H7 (cell line): ENCODE measurements around the gene PAN3. TPM values are rescaled to one million over a fixed set of nuclear protein-coding genes. Genes with fewer than 3 reads are reported as not detected.
A peak's percentile ranks its signal among the peaks of the same experiment; 100 is the strongest.

Experiments
- DNase-seq: peaks from one replicate; pipeline ENCODE4 v3.0.0; 2012
- H3K27me3 ChIP-seq: 2 replicates; pipeline ENCODE4 v1.6.0; 2011; ENCODE audit warnings: mild to moderate bottlenecking, low read length; ENCODE audit not compliant: control insufficient read depth, insufficient read depth
- H3K36me3 ChIP-seq: replicated peaks from 2 replicates; pipeline ENCODE4 v1.5.1; 2011; ENCODE audit warnings: low read length; ENCODE audit not compliant: control insufficient read depth, insufficient read depth
- H3K4me3 ChIP-seq: 2 replicates; pipeline ENCODE4 v1.5.1; 2011; ENCODE audit warnings: low read depth, mild to moderate bottlenecking, control low read depth, low read length, moderate library complexity; ENCODE audit not compliant: insufficient read depth
- total RNA-seq: library from RNA; depleted of rRNA; stranded (reverse); fragments of >200 nt; shearing (Covaris generic); gene quantifications from 2 replicates; pipeline ENCODE4 v1.2.3, GENCODE V29; 2014

PAN3 gene
- total RNA-seq, 1 experiment from 2014 or later: 15.8 TPM

- DNase-seq: no peak
- no peak overlapping the region for H3K4me3 ChIP-seq
- no peaks in the 10 kb centered on the region for H3K27me3 ChIP-seq
- H3K36me3 ChIP-seq: no peaks in the 10 kb centered on the region
These were observed 20.7 kb downstream of the PAN3 start for GRCh38 chr13:28159057-28159456.

- H3K4me3 ChIP-seq: no peak overlapping the region
- H3K36me3 ChIP-seq: no peaks in the 10 kb centered on the region
- no peaks in the 10 kb centered on the region for H3K27me3 ChIP-seq
- peak; percentile 53 for DNase-seq
These were observed 23.0 kb downstream of the PAN3 start for GRCh38 chr13:28161370-28161769.

- no peaks in the 10 kb centered on the region for H3K27me3 ChIP-seq
- H3K36me3 ChIP-seq: no peaks in the 10 kb centered on the region
- no peak overlapping the region for H3K4me3 ChIP-seq
- DNase-seq: no peak
These were observed 25.2 kb downstream of the PAN3 start for GRCh38 chr13:28163587-28163986.

- Histone ChIP-seq H3K27me3 (no peaks in the 10 kb centered on the region), H3K4me3 (no peak overlapping the region), H3K36me3 (no peaks in the 10 kb centered on the region)
- no peak for DNase-seq
These were observed 27.9 kb downstream of the PAN3 start for GRCh38 chr13:28166257-28166656.

GRCh38 chr13:28171266-28171665, 32.9 kb downstream of the PAN3 start:
- Histone ChIP-seq H3K4me3 (no peak overlapping the region), H3K36me3 (no peaks in the 10 kb centered on the region), H3K27me3 (no peaks in the 10 kb centered on the region)
- DNase-seq: no peak

- H3K36me3 ChIP-seq: no peaks in the 10 kb centered on the region; the same call in 1 of the 2 replicates
These were observed 34.6 kb downstream of the PAN3 start for GRCh38 chr13:28172947-28173346.

GRCh38 chr13:28173793-28174192, 35.4 kb downstream of the PAN3 start:
- no peaks in the 10 kb centered on the region for H3K27me3 ChIP-seq
- no peak overlapping the region for H3K4me3 ChIP-seq
- H3K36me3 ChIP-seq: no peaks in the 10 kb centered on the region; the same call in 1 of the 2 replicates
- DNase-seq: no peak

More at GRCh38 chr13:28172947-28173346, 34.6 kb downstream of the PAN3 start:
- no peak for DNase-seq
- no peaks in the 10 kb centered on the region for H3K27me3 ChIP-seq
- H3K4me3 ChIP-seq: no peak overlapping the region

- H3K4me3 ChIP-seq: no peak overlapping the region
- H3K36me3 ChIP-seq: no peaks in the 10 kb centered on the region; the same call in 1 of the 2 replicates
- no peaks in the 10 kb centered on the region for H3K27me3 ChIP-seq
- no peak for DNase-seq
These were observed 39.0 kb downstream of the PAN3 start for GRCh38 chr13:28177327-28177726.

- no peaks in the 10 kb centered on the region for H3K27me3 ChIP-seq
- no peak overlapping the region for H3K4me3 ChIP-seq
- DNase-seq: no peak
- no peaks in the 10 kb centered on the region; the same call in 1 of the 2 replicates for H3K36me3 ChIP-seq
These were observed 39.5 kb downstream of the PAN3 start for GRCh38 chr13:28177877-28178276.

- Histone ChIP-seq H3K4me3 (no peak overlapping the region), H3K27me3 (no peaks in the 10 kb centered on the region), H3K36me3 (no peaks in the 10 kb centered on the region; the same call in 1 of the 2 replicates)
- no peak for DNase-seq
These were observed 41.6 kb downstream of the PAN3 start for GRCh38 chr13:28179974-28180373.

GRCh38 chr13:28181413-28181812, 43.1 kb downstream of the PAN3 start:
- H3K4me3 ChIP-seq: no peak overlapping the region
- H3K36me3 ChIP-seq: no peaks in the 10 kb centered on the region; the same call in 1 of the 2 replicates
- no peak for DNase-seq
- H3K27me3 ChIP-seq: no peaks in the 10 kb centered on the region

GRCh38 chr13:28185256-28185655, 46.9 kb downstream of the PAN3 start:
- no peaks in the 10 kb centered on the region; the same call in none of the 2 replicates for H3K36me3 ChIP-seq
- DNase-seq: no peak
- no peak overlapping the region for H3K4me3 ChIP-seq
- no peaks in the 10 kb centered on the region for H3K27me3 ChIP-seq

GRCh38 chr13:28199089-28199488, 60.7 kb downstream of the PAN3 start:
- Histone ChIP-seq H3K36me3 (no peaks in the 10 kb centered on the region), H3K27me3 (no peaks in the 10 kb centered on the region), H3K4me3 (no peak overlapping the region)
- DNase-seq: peak; percentile 5

GRCh38 chr13:28204043-28204442, 65.7 kb downstream of the PAN3 start:
- no peak overlapping the region for H3K4me3 ChIP-seq
- H3K27me3 ChIP-seq: no peaks in the 10 kb centered on the region
- no peaks in the 10 kb centered on the region for H3K36me3 ChIP-seq
- DNase-seq: no peak

GRCh38 chr13:28204690-28205443, 66.5 kb downstream of the PAN3 start:
- no peak for DNase-seq
- Histone ChIP-seq H3K4me3 (no peak overlapping the region), H3K27me3 (no peaks in the 10 kb centered on the region), H3K36me3 (no peaks in the 10 kb centered on the region)
